ENCODE measurements around the gene TMEM43. TPM values are rescaled to one million over a fixed set of nuclear protein-coding genes. Genes with fewer than 3 reads are reported as not detected.

The TMEM43 gene
- total RNA-seq, 1 donor from 2014 or later: 42.7 TPM

GRCh38 chr3:14137004-14137403 is 12.2 kb downstream of the TMEM43 start:
- Mint-ChIP-seq H3K27me3 (ENCODE audit: low read depth) (no peaks in the 10 kb centered on the region), H3K4me1 (no peaks in the 10 kb centered on the region), H3K27ac (ENCODE audit: unreplicated experiment) (no peak overlapping the region), H3K4me3 (no peak overlapping the region), H3K36me3 (ENCODE audit: low read depth) (peaks cover 3% of the 10 kb centered on the region), H3K9me3 (no peaks in the 10 kb centered on the region)
- DNase-seq (ENCODE audit: low read depth, low spot score): no peak
- TF ChIP-seq CTCF (conservative IDR thresholded peaks at IDR 0.05): no peak

- no peaks in the 10 kb centered on the region for H3K27me3 Mint-ChIP-seq (ENCODE audit: low read depth)
- H3K9me3 Mint-ChIP-seq: no peaks in the 10 kb centered on the region
- TF ChIP-seq CTCF (conservative IDR thresholded peaks at IDR 0.05): no peak
- DNase-seq (ENCODE audit: low read depth, low spot score): no peak
- H3K4me3 Mint-ChIP-seq: no peak overlapping the region
- peaks cover 3% of the 10 kb centered on the region for H3K36me3 Mint-ChIP-seq (ENCODE audit: low read depth)
- peaks cover under 1% of the 10 kb centered on the region for H3K4me1 Mint-ChIP-seq
- H3K27ac Mint-ChIP-seq (ENCODE audit: unreplicated experiment): no peak overlapping the region
Measured at GRCh38 chr3:14137445-14137844, 12.6 kb downstream of the TMEM43 start.

- no peak overlapping the region for H3K4me3 Mint-ChIP-seq
- H3K4me1 Mint-ChIP-seq: peaks cover 7% of the 10 kb centered on the region
- H3K36me3 Mint-ChIP-seq (ENCODE audit: low read depth): peaks cover 3% of the 10 kb centered on the region
- no peak for DNase-seq (ENCODE audit: low read depth, low spot score)
- H3K27me3 Mint-ChIP-seq (ENCODE audit: low read depth): no peaks in the 10 kb centered on the region
- H3K27ac Mint-ChIP-seq (ENCODE audit: unreplicated experiment): peak overlapping the region; percentile 62
- H3K9me3 Mint-ChIP-seq: no peaks in the 10 kb centered on the region
- no peak for TF ChIP-seq CTCF (conservative IDR thresholded peaks at IDR 0.05)
Measured at GRCh38 chr3:14138109-14138877, 13.4 kb downstream of the TMEM43 start.

GRCh38 chr3:14138878-14139655 is 14.2 kb downstream of the TMEM43 start:
- H3K27ac Mint-ChIP-seq (ENCODE audit: unreplicated experiment): peak overlapping the region; percentile 35
- DNase-seq (ENCODE audit: low read depth, low spot score): no peak

GRCh38 chr3:14139771-14140170 is 14.9 kb downstream of the TMEM43 start:
- H3K36me3 Mint-ChIP-seq (ENCODE audit: low read depth): peaks cover 3% of the 10 kb centered on the region
- no peaks in the 10 kb centered on the region for H3K9me3 Mint-ChIP-seq
- TF ChIP-seq CTCF (conservative IDR thresholded peaks at IDR 0.05): no peak
- H3K27me3 Mint-ChIP-seq (ENCODE audit: low read depth): no peaks in the 10 kb centered on the region
- DNase-seq (ENCODE audit: low read depth, low spot score): no peak
- no peak overlapping the region for H3K4me3 Mint-ChIP-seq
- peaks cover 16% of the 10 kb centered on the region for H3K4me1 Mint-ChIP-seq
- no peak overlapping the region for H3K27ac Mint-ChIP-seq (ENCODE audit: unreplicated experiment)

More at GRCh38 chr3:14138878-14139655, 14.2 kb downstream of the TMEM43 start:
- Mint-ChIP-seq H3K4me3 (no peak overlapping the region), H3K36me3 (ENCODE audit: low read depth) (peaks cover 3% of the 10 kb centered on the region), H3K9me3 (no peaks in the 10 kb centered on the region), H3K27me3 (ENCODE audit: low read depth) (no peaks in the 10 kb centered on the region), H3K4me1 (peaks cover 9% of the 10 kb centered on the region)
- no peak for TF ChIP-seq CTCF (conservative IDR thresholded peaks at IDR 0.05)

All from neural crest cell (in vitro differentiated cells).